ENCODE measurements around the gene FAM174B.

Gene FAM174B

DNA sequence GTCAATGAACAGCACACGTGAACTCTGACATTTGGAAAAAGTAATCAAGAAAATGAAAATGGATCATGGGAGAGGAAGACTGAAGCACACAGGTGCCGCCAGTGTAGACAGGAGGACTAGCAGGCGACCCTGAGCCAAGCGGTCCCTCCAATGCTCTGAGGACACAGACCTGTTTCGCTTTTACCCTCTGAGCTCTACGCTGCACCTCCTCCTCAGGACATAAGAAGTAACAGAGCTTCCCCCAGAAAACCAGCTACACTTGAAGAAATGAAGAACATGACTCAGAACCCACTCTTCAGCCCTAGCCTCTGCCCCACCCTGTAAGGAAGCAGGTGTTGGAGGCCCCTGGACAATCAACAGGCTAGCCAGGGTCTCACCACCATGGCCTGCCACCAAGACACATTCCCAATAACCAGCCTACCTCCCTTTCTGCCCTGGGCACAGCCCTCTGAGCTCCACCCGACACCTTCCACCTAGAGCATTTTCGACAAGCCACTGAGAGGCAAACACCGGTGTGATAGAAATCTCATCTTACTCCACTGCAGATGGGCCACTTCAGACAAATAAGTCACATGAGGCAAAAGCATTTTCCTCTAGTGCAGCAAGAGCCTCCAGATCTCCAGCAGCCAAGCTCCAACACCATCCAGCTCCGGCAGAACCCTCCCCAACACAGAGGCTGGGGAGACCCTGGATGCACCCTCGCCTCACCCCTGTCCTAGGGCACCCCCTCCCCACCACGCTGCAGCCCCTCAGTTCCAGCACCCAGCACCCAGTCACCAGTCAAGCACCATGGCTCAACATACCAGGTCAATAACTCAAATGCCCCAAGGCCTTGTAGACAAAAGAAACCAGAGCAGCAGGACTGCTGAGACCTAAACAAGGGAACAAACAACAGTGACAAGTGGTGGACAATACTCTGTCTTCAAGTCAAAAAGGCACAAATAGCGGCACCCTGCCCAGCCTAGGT lies 11.4 kb downstream of the FAM174B start:
- DNase-seq (ENCODE audit: low spot score): peak; percentile 40
- TF ChIP-seq, protein P1, sequence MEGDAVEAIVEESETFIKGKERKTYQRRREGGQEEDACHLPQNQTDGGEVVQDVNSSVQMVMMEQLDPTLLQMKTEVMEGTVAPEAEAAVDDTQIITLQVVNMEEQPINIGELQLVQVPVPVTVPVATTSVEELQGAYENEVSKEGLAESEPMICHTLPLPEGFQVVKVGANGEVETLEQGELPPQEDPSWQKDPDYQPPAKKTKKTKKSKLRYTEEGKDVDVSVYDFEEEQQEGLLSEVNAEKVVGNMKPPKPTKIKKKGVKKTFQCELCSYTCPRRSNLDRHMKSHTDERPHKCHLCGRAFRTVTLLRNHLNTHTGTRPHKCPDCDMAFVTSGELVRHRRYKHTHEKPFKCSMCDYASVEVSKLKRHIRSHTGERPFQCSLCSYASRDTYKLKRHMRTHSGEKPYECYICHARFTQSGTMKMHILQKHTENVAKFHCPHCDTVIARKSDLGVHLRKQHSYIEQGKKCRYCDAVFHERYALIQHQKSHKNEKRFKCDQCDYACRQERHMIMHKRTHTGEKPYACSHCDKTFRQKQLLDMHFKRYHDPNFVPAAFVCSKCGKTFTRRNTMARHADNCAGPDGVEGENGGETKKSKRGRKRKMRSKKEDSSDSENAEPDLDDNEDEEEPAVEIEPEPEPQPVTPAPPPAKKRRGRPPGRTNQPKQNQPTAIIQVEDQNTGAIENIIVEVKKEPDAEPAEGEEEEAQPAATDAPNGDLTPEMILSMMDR (IDR thresholded peaks at IDR 0.05; ENCODE audit: extremely low read depth, missing control alignments): no peak

DNA sequence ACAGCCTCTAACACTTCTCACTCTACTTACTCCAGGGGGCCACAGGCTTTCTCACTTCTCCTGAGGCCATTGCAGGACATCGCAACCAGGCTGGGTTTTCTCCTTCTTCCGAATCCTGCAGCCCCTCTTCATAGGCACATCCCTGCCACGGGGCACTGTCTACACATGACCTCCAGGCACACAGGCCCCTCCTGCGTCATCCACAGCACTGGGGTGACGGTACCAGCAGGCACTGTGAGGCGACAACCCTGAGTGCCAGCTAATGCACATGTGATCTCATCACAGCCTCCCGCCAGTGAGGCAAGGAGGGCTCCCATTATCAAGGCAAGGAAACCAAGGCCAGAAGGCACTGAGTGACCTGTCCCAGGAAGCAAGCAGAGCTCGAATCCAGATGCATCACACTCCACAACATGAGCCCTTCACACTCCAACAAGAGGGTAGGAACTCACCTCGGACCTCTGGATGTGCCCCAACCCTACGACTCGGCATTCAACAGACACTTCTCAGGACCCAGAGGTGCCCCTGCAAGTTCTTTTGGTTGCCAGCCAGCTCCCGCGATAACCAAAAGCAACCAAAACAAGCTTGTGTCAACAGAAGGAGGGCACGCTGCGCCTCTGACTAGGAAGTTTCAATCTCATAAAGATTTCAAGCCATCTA lies 16.7 kb downstream of the FAM174B start:
- TF ChIP-seq, protein P1 (IDR thresholded peaks at IDR 0.05; ENCODE audit: extremely low read depth, missing control alignments): no peak
- no peak for DNase-seq (ENCODE audit: low spot score)

DNA sequence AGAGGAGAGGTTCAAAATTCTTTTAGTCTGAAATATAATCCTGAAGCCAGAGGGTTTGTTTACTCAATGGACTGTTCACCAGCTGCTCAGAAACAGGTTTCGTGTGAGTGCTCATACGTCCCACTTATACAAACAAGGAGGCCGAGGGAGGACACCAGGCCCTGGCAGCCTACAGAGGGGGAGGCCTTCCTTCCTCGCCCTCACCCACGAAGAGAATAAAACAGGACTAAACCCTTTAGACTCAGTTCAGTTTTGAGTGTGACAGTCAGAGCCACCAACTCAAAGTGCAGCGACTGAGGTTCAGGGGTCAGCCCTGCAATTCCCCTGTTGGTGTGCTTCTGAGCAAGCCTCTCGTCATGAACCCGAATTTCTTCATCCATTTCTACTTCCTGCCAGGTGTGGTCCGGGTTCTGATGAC lies 17.3 kb downstream of the FAM174B start:
- no peak for DNase-seq (ENCODE audit: low spot score)
- TF ChIP-seq, protein P1 (IDR thresholded peaks at IDR 0.05; ENCODE audit: extremely low read depth, missing control alignments): no peak

DNA sequence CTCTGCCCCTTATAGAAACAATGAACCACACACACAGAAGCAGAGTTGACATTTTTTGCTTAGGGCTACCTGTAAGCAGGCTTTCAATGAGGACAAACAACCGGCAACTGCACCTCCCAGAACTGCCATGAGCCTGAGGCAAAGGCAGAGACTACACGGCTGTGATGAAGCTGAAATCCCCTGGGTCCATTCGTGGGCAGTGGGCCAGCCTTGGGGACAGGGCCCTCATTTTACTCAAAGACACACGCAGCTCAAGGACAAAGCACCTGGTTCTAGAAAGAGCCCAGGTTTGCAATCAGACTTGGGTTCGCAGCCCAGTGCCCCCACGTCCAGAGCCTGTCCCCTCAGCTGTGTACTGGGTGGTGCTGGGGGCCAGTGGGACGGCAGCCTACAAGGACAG lies 17.9 kb downstream of the FAM174B start:
- TF ChIP-seq, protein P1 (IDR thresholded peaks at IDR 0.05; ENCODE audit: extremely low read depth, missing control alignments): no peak
- no peak for DNase-seq (ENCODE audit: low spot score)

DNA sequence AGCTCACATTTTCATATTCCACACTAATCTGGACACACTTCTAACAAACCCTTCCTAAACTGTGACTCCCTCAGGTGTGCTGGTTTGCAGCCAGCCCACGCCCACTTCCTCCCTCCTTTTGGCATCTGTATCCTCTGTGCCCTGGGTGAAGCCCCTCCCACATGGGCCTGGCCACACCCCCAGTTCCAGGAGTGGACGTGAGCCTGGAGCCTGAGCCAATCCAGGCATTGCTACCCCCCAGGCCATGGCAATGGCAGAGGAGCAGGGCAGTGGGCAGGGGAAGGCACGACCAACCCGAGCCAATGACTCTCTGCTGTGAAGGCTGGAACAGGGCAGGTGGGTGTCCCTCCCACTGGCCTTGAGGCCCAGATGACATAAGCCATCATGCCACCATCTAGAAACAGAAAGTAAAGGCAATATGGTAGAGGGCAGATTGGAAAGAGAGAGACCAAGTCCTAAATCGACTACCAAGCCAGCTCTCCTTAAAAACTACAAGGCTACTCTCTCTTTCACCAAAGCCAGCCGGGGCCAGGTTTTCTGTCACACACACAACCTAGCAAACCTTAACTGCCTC lies 18.6 kb downstream of the FAM174B start:
- TF ChIP-seq, protein P1 (IDR thresholded peaks at IDR 0.05; ENCODE audit: extremely low read depth, missing control alignments): no peak
- DNase-seq (ENCODE audit: low spot score): no peak

DNA sequence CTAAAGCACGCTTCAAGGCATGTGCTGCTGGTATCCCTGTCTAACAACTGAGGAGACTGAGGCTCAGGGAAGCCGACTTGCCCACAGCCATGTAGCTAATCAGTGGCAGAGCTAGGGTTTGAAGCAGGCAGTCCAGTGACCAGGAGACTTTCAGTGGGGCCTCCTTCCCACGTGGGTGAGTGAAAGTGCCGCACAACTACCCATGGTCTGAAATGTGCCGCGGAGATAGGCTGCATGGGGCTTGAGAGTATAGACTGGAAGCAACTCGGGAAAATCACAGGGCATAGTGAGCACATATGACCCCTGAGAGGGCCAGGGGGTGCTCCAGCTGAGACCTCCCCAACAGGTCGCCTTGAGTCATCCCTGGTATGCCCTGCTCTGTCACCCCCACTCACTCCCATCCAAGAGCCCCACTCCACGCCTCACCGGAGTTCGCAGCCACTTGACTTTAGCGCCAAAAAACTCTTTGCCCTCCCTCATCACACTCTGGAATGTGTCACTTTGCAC lies 19.1 kb downstream of the FAM174B start:
- DNase-seq (ENCODE audit: low spot score): no peak
- TF ChIP-seq, protein P1 (IDR thresholded peaks at IDR 0.05; ENCODE audit: extremely low read depth, missing control alignments): no peak

Data from GM20000 (cell line).